ENCODE data around the gene AXDND1. TPM values are rescaled to one million over a fixed set of nuclear protein-coding genes. Genes with fewer than 3 reads are reported as not detected.

Gene AXDND1
- total RNA-seq (10 to 100 TPM in 1 of 9 donors, 1 to 10 TPM in 7, not detected in 1; 1.2 to 24.6 (median 3.8) TPM), polyA plus RNA-seq (1 to 10 TPM; 1.3 to 4.0 (median 3.8) TPM)
- long read RNA-seq, donor 1 = 0 reads
- long read RNA-seq, donor 2 = 0 reads
- long read RNA-seq, donor 3 = 0 reads
- long read RNA-seq, donor 4 = 0 reads
- long read RNA-seq, donor 5 = 0 reads
- long read RNA-seq, donor 6 = 0 reads
- long read RNA-seq, donor 7 = 0 reads
- long read RNA-seq, donor 8, partial matches to known transcripts = 0 of 1 reads
- long read RNA-seq, donor 8, other reads (novel, unspliced or antisense) = 0 of 1 reads
- long read RNA-seq, donor 9 = 0 reads
- long read RNA-seq, donor 10 = 0 reads

DNA sequence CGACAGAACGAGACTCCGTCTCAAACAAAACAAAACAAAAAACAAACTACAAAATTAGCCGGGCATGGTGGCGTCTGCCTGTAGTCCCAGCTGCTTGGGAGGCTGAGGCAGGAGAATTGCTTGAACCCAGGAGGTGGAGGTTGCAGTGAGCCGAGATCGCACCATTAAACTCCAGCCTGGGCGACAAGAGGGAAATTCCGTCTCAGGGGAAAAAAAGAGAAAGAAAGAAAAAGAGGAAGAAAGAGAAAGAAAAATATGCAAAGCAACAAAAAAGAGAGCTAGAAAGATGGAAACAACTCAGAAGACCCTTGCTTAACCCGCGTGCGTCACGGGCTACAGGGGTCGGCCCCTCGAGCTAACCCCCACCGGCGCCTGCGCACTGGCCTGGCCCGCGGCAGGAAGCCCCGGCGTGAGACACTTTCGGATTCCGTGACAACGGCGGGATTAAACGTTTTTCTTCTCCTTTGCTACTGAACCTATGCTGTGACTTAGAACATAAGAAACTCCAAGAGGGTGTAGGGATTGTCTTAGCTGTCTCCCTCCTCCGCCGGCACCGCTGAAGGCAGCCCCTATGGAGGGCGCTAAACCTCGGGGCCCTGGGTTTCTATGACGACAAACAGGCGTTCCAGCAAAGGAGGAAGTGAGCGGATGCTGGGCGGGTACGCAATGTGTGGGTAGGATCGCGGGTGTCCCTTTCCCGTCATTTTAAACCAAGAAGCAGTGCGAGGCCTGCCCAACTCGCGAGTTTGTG, at the start of gene AXDND1:
AXDND1 (plus strand) TSS at position 630 of the 751 bp plus-strand sequence. CDS start 539 bp downstream, outside the sequence.
- DNase-seq = peak; percentile 85 to 94 (median 93)
- Histone ChIP-seq H3K36me3 (replicated peaks in 1 of 2) (no peaks in the 10 kb centered on the region), H3K9me3 (replicated peaks in 1 of 3) (no peaks in the 10 kb centered on the region), H3K27me3 (no peaks in the 10 kb centered on the region), H3K4me3 (peak within 1 kb of the TSS in 3 of 4 donors; percentile 42 to 69 (median 66)), H3K27ac (peak within 1 kb of the TSS; percentile 80 to 97 (median 90)), H3K4me1 (replicated peaks in 1 of 2) (no peaks in the 10 kb centered on the region)
- peak in 1 of 2 donors; percentile 64 for TF ChIP-seq POLR2A (IDR thresholded peaks at IDR 0.05)
- TF ChIP-seq, protein P1, sequence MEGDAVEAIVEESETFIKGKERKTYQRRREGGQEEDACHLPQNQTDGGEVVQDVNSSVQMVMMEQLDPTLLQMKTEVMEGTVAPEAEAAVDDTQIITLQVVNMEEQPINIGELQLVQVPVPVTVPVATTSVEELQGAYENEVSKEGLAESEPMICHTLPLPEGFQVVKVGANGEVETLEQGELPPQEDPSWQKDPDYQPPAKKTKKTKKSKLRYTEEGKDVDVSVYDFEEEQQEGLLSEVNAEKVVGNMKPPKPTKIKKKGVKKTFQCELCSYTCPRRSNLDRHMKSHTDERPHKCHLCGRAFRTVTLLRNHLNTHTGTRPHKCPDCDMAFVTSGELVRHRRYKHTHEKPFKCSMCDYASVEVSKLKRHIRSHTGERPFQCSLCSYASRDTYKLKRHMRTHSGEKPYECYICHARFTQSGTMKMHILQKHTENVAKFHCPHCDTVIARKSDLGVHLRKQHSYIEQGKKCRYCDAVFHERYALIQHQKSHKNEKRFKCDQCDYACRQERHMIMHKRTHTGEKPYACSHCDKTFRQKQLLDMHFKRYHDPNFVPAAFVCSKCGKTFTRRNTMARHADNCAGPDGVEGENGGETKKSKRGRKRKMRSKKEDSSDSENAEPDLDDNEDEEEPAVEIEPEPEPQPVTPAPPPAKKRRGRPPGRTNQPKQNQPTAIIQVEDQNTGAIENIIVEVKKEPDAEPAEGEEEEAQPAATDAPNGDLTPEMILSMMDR (IDR thresholded peaks at IDR 0.05) = no peak
- 7 to 13% (median 9%) methylated on average over 29 to 43 of the region's 43 CpGs for WGBS, 4 donors
- intact Hi-C loops (cut with DNase I) = loop anchor here (5.0 to 10.0 kb wide), 4 partner anchors 71 to 288 kb away; partner anchors contain the start of genes SOAT1 (in 1 of the 2) and TOR3A (in 1 of the 2)

DNA sequence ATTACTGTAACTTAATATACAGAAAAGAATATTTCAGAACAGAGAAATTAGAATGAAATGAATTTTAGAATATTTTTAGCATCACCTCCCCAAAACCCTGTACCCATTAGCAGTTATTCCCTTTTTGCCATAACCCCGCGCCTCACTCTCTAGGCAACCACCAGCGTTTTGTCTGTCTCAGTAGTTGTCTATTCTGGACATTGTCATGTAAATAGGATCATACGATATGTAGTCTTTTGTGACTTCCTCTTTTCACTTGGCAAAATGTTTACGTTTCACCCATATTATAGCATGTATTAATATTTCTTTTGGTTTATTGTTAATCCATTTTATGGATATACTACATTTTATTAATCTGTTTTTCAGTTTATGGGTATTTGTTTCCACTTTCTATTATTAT, 47.3 kb upstream of the AXDND1 start:
- no peak for DNase-seq
- no peaks in the 10 kb centered on the region for H3K36me3 ChIP-seq (replicated peaks in 1 of 2)
- H3K4me3 ChIP-seq = no peak overlapping the region
- no peaks in the 10 kb centered on the region for H3K9me3 ChIP-seq (replicated peaks in 1 of 3)
- WGBS, 4 donors = 72 to 81% (median 77%) methylated on average over 5 of the region's 5 CpGs
- no peaks in the 10 kb centered on the region for H3K27me3 ChIP-seq
- no peak for TF ChIP-seq POLR2A (IDR thresholded peaks at IDR 0.05)
- TF ChIP-seq, protein P1 (IDR thresholded peaks at IDR 0.05) = no peak
- H3K4me1 ChIP-seq (replicated peaks in 1 of 2) = peaks cover 17 to 33% of the 10 kb centered on the region in 2 donors
- no peak overlapping the region for H3K27ac ChIP-seq
- intact Hi-C loops (cut with DNase I) = no loop called here

- H3K9me3 ChIP-seq (replicated peaks in 1 of 3) = no peaks in the 10 kb centered on the region
- intact Hi-C loops (cut with DNase I) = no loop called here
- no peaks in the 10 kb centered on the region for H3K27me3 ChIP-seq
- WGBS, 4 donors = 91 to 96% (median 93%) methylated on average over 5 of the region's 5 CpGs
- peaks cover 21 to 44% of the 10 kb centered on the region in 2 donors for H3K4me1 ChIP-seq (replicated peaks in 1 of 2)
- DNase-seq = no peak
- TF ChIP-seq, protein P1 (IDR thresholded peaks at IDR 0.05) = no peak
- no peak for TF ChIP-seq POLR2A (IDR thresholded peaks at IDR 0.05)
- H3K4me3 ChIP-seq = no peak overlapping the region
- H3K27ac ChIP-seq = peak overlapping the region in 3 of 5 donors; percentile 39 to 77 (median 61)
- peaks cover 0 to 5% of the 10 kb centered on the region in 2 donors for H3K36me3 ChIP-seq (replicated peaks in 1 of 2)
Observed at GRCh38 chr1:179321533-179322216, 44.1 kb upstream of the AXDND1 start.

GRCh38 chr1:179322557-179322956, 43.2 kb upstream of the AXDND1 start:
- H3K4me1 ChIP-seq (replicated peaks in 1 of 2) = peaks cover 28 to 53% of the 10 kb centered on the region in 2 donors
- 29 to 36% (median 32%) methylated on average over 3 of the region's 3 CpGs for WGBS, 4 donors
- no peaks in the 10 kb centered on the region for H3K9me3 ChIP-seq (replicated peaks in 1 of 3)
- H3K27me3 ChIP-seq = no peaks in the 10 kb centered on the region
- H3K27ac ChIP-seq = peak overlapping the region; percentile 38 to 77 (median 61)
- DNase-seq = no peak
- peaks cover 0 to 5% of the 10 kb centered on the region in 2 donors for H3K36me3 ChIP-seq (replicated peaks in 1 of 2)
- TF ChIP-seq, protein P1 (IDR thresholded peaks at IDR 0.05) = no peak
- no peak for TF ChIP-seq POLR2A (IDR thresholded peaks at IDR 0.05)
- H3K4me3 ChIP-seq = no peak overlapping the region
- intact Hi-C loops (cut with DNase I) = no loop called here

All from adrenal gland (tissue), 19 donors.